Lung (tissue), 12 donors: Measurements from ENCODE around the gene PCLO. TPM values are rescaled to one million over a fixed set of nuclear protein-coding genes. Genes with fewer than 3 reads are reported as not detected.

Source experiments
- ATAC-seq: fragments of 200-7000 bp; cut with Tn5 transposase; one replicate; pipeline ENCODE4 v1.9.1; 2020; ENCODE audit warnings: moderate number of reproducible peaks; ENCODE audit not compliant: insufficient read depth, low FRiP score
- DNase-seq, 3 donors: peaks; one replicate each; pipeline ENCODE4 v3.0.0-alpha.2; 2013 to 2017
- H3K27ac ChIP-seq, 2 donors: one replicate each; pipeline ENCODE4 v1.5.1; 2013; ENCODE audit warnings: mild to moderate bottlenecking in 2 of 2, moderate library complexity in 2 of 2, control low read depth in 1 of 2, inconsistent platforms in 1 of 2, low read depth in 1 of 2, low read length in 1 of 2
- H3K27me3 ChIP-seq, 3 donors: one replicate each; pipeline ENCODE4 v1.5.1; 2013; ENCODE audit warnings: low read length in 2 of 3; ENCODE audit not compliant: control insufficient read depth in 3 of 3, insufficient read depth in 3 of 3
- H3K36me3 ChIP-seq, 4 donors: one replicate each; pipeline ENCODE4 v1.5.1; 2013; ENCODE audit warnings: low read length in 4 of 4, mild to moderate bottlenecking in 1 of 4, moderate library complexity in 1 of 4; ENCODE audit not compliant: control insufficient read depth in 4 of 4, insufficient read depth in 4 of 4
- H3K4me1 ChIP-seq, 5 donors: one replicate each; pipeline ENCODE4 v1.5.1; 2013; ENCODE audit warnings: low read length in 5 of 5, mild to moderate bottlenecking in 2 of 5, moderate library complexity in 1 of 5; ENCODE audit not compliant: control insufficient read depth in 5 of 5, insufficient read depth in 5 of 5
- H3K4me3 ChIP-seq: one replicate; pipeline ENCODE4 v1.5.1; 2013; ENCODE audit warnings: mild to moderate bottlenecking, control low read depth, moderate library complexity
- H3K9ac ChIP-seq, 2 donors: one replicate each; pipeline ENCODE4 v1.5.1; 2013; ENCODE audit warnings: low read length in 2 of 2, control low read depth in 1 of 2; ENCODE audit not compliant: insufficient read depth in 1 of 2
- H3K9me3 ChIP-seq, 4 donors: one replicate each; pipeline ENCODE4 v1.5.1; 2013; ENCODE audit warnings: low read length in 3 of 4, mild to moderate bottlenecking in 1 of 4, moderate library complexity in 1 of 4; ENCODE audit not compliant: control insufficient read depth in 4 of 4, insufficient read depth in 3 of 4
- CTCF ChIP-seq: IDR thresholded peaks from 2 replicates; pipeline ENCODE4 v1.5.1; 2012; ENCODE audit warnings: mild to moderate bottlenecking; ENCODE audit errors: control extremely low read depth, extremely low read depth
- WGBS, 2 donors: extraction: QIAGEN DNeasy Blood & Tissue Kit; methylation state at CpG; one replicate each; pipeline ENCODE4 v1.1.7; 2013; 5-methylcytosine and 5-hydroxymethylcytosine counted together
- polyA plus RNA-seq, 2 donors: library from polyadenylated mRNA; stranded (reverse); fragments of 200-250 nt; gene quantifications; one replicate each; pipeline ENCODE4 v1.2.1, GENCODE V29; 2013
- total RNA-seq, 2 donors: library from RNA; depleted of rRNA in 1 of 2; stranded (reverse); fragments of >200 nt in 1 of 2; gene quantifications; one replicate each; pipeline ENCODE4 v1.2.1, GENCODE V29; 2014 to 2021
- donor health status: control.
- donor health status: control.
- donor health status: Bipolar disorder and iron deficiency.
- donor health status: healthy.
- donor health status: DM: yes; HTN: yes; CAD: no.

PCLO gene
- total and polyA plus RNA-seq, 4 donors, result 1.0 to 8.3 (median 3.7) TPM

- Histone ChIP-seq H3K36me3 (no peaks in the 10 kb centered on the region), H3K9ac (no peak overlapping the region), H3K4me1 (no peaks in the 10 kb centered on the region), H3K27ac (no peak overlapping the region), H3K4me3 (no peak overlapping the region), H3K27me3 (no peaks in the 10 kb centered on the region), H3K9me3 (peaks cover 0 to 5% (median 0%) of the 10 kb centered on the region in 4 donors)
- no peak for TF ChIP-seq CTCF
- WGBS, 2 donors, result 79 to 88% methylated on average over 4 of the region's 4 CpGs
- ATAC-seq (no peak), DNase-seq (no peak)
Observed at GRCh38 chr7:83178066-83178465, 15.4 kb upstream of the PCLO start.

GRCh38 chr7:83173664-83174063, 11.0 kb upstream of the PCLO start:
- no peaks in the 10 kb centered on the region for H3K36me3 ChIP-seq
- H3K27me3 ChIP-seq, result no peaks in the 10 kb centered on the region
- ATAC-seq (no peak), DNase-seq (no peak)
- H3K9me3 ChIP-seq, result no peaks in the 10 kb centered on the region
- H3K27ac ChIP-seq, result no peak overlapping the region
- H3K4me3 ChIP-seq, result no peak overlapping the region
- H3K4me1 ChIP-seq, result no peaks in the 10 kb centered on the region
- H3K9ac ChIP-seq, result no peak overlapping the region
- TF ChIP-seq CTCF, result no peak

GRCh38 chr7:83166781-83167180, 4.1 kb upstream of the PCLO start:
- Histone ChIP-seq H3K4me1 (peaks cover 0 to 5% (median 0%) of the 10 kb centered on the region in 5 donors), H3K27me3 (peaks cover 0 to 10% (median 6%) of the 10 kb centered on the region in 3 donors), H3K27ac (no peak overlapping the region), H3K9ac (no peak overlapping the region), H3K9me3 (no peaks in the 10 kb centered on the region), H3K4me3 (no peak overlapping the region), H3K36me3 (no peaks in the 10 kb centered on the region)
- TF ChIP-seq CTCF, result no peak
- no peak for DNase-seq
- no peak for ATAC-seq
- 86 to 90% methylated on average over 1 of the region's 1 CpG for WGBS, 2 donors

- 2% methylated on average over 17 of the region's 17 CpGs for WGBS, 2 donors
- H3K9ac ChIP-seq, result no peak overlapping the region
- DNase-seq (no peak), ATAC-seq (no peak)
- H3K27me3 ChIP-seq, result peaks cover 0 to 13% (median 10%) of the 10 kb centered on the region in 3 donors
- peaks cover 0 to 5% (median 0%) of the 10 kb centered on the region in 5 donors for H3K4me1 ChIP-seq
- peak overlapping the region; percentile 47 for H3K4me3 ChIP-seq
- no peak for TF ChIP-seq CTCF
- H3K9me3 ChIP-seq, result no peaks in the 10 kb centered on the region
- H3K36me3 ChIP-seq, result no peaks in the 10 kb centered on the region
- peak overlapping the region in 1 of 2 donors; percentile 69 for H3K27ac ChIP-seq
Observed at GRCh38 chr7:83161899-83162401, 734 bp downstream of the PCLO start.
